Panc1 (cell line): ENCODE results near the gene TTC28.

Experiments
- CTCF ChIP-seq: fragments of 450-650 bp; IDR thresholded peaks from 2 replicates; pipeline ENCODE4 v1.5.1; 2017; ENCODE audit warnings: mild to moderate bottlenecking
- POLR2AphosphoS5 ChIP-seq: IDR thresholded peaks from 2 replicates; pipeline ENCODE4 v1.6.1; 2012; ENCODE audit warnings: mild to moderate bottlenecking, low read depth, low read length, moderate library complexity
- REST ChIP-seq, 2 experiments: IDR thresholded peaks; 2 replicates each; pipeline ENCODE4 v1.6.1; 2011 to 2012; ENCODE audit warnings: low read depth in 2 of 2, control low read depth in 1 of 2, low read length in 1 of 2, mild to moderate bottlenecking in 1 of 2, moderate library complexity in 1 of 2; ENCODE audit not compliant: insufficient read depth in 1 of 2
- SIN3A ChIP-seq: IDR thresholded peaks from 2 replicates; pipeline ENCODE4 v1.6.1; 2012; ENCODE audit warnings: low read depth, mild to moderate bottlenecking, low read length, moderate library complexity, borderline replicate concordance; ENCODE audit not compliant: insufficient read depth
- TCF7L2 ChIP-seq: IDR thresholded peaks from 2 replicates; pipeline ENCODE4 v1.6.1; 2011; ENCODE audit warnings: mild to moderate bottlenecking, low read depth, low read length, inconsistent platforms

GRCh38 chr22:28435140-28435768 is 244.4 kb downstream of the TTC28 start:
- TF ChIP-seq CTCF: no peak
- no peak for TF ChIP-seq REST (IDR thresholded peaks at IDR 0.05; ENCODE audit: insufficient read depth in 1 of 2, low read depth in 2 of 2, low read length in 1 of 2)
- no peak for TF ChIP-seq POLR2AphosphoS5
- TF ChIP-seq SIN3A: no peak
- TF ChIP-seq TCF7L2: no peak
